Measurements from ENCODE around the gene TUBA4B. TPM values are rescaled to one million over a fixed set of nuclear protein-coding genes. Genes with fewer than 3 reads are reported as not detected.

The TUBA4B gene
- total RNA-seq, 1 donor from 2014 or later: not detected

DNA sequence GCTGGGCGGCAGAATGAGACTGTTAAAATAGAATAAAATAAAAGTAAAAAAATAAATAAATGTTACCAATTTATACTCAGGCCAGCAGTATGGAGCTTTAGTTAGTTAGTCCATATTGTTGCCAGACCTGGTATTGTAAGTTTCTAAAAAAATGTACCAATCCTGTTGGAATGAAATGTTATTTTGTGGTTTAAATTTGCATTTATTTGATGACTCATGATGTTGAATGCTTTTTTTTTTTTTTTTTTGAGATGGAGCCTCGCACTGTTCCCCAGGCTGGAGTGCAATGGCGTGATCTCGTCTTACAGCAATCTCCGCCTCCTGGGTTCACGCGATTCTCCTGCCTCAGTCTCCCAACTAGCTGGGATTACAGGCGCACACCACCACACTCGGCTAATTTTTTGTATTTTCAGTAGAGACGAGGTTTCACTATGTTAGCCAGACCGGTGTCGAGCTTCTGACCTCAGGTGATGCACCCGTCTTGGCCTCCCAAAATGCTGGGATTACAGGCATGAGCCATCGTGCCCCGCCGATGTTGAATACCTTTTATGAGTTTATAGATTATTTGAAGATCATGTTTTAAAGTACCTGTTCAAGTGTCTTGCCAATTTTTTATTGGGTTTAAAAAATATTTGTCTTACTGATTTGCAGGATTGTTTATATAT, 61.9 kb downstream of the TUBA4B start:
- DNase-seq (ENCODE audit: low read depth in 2 of 2): no peak

Other genes with a start within 250 kb of the TUBA4B start
- not detected in 2 replicates for gene CFAP65, start 211.7 kb upstream of the TUBA4B start, total RNA-seq
- under 0.01 TPM in 2 replicates for gene IHH, start 192.3 kb upstream of the TUBA4B start, total RNA-seq
- gene NHEJ1, start 92.4 kb upstream of the TUBA4B start, total RNA-seq: 13.7 and 16.3 TPM in 2 replicates
- 0.64 and 0.89 TPM in 2 replicates for gene SLC23A3, start 83.2 kb upstream of the TUBA4B start, total RNA-seq
- 16.7 and 29.0 TPM in 2 replicates for gene CNPPD1, start 76.3 kb upstream of the TUBA4B start, total RNA-seq
- gene RETREG2, start 75.0 kb upstream of the TUBA4B start, total RNA-seq: 49.0 and 65.2 TPM in 2 replicates
- gene ZFAND2B, start 46.5 kb upstream of the TUBA4B start, total RNA-seq: 20.0 and 22.1 TPM in 2 replicates
- gene ABCB6, start 34.3 kb upstream of the TUBA4B start, total RNA-seq: 21.4 and 27.3 TPM in 2 replicates
- 34.5 and 60.4 TPM in 2 replicates for gene ATG9A, start 23.6 kb upstream of the TUBA4B start, total RNA-seq
- 15.8 and 19.2 TPM in 2 replicates for gene ANKZF1, start 23.4 kb upstream of the TUBA4B start, total RNA-seq
- gene GLB1L, start 7.8 kb upstream of the TUBA4B start, total RNA-seq: 4.7 and 5.6 TPM in 2 replicates
- 14.5 and 16.3 TPM in 2 replicates for gene STK16, start 7.8 kb upstream of the TUBA4B start, total RNA-seq
- gene TUBA4A, start 675 bp downstream of the TUBA4B start, total RNA-seq: 12.1 and 14.4 TPM in 2 replicates
- 15.4 and 30.0 TPM in 2 replicates for gene DNAJB2, start 26.1 kb downstream of the TUBA4B start, total RNA-seq
- gene PTPRN, start 56.2 kb downstream of the TUBA4B start, total RNA-seq: not detected in 2 replicates
- not detected in 2 replicates for gene RESP18, start 79.5 kb downstream of the TUBA4B start, total RNA-seq
- gene DNPEP, start 134.7 kb downstream of the TUBA4B start, total RNA-seq: 53.1 and 69.5 TPM in 2 replicates
- not detected in 2 replicates for gene DES, start 165.1 kb downstream of the TUBA4B start, total RNA-seq
- gene SPEG, start 181.6 kb downstream of the TUBA4B start, total RNA-seq: under 0.01 TPM in 1 of 2 replicates, not detected in the other
- 22.2 and 28.7 TPM in 2 replicates for gene GMPPA, start 245.6 kb downstream of the TUBA4B start, total RNA-seq